Effector CD8-positive, alpha-beta T cell (primary cell): ENCODE results near the gene SEPTIN1.

Source experiments
- DNase-seq: peaks from one replicate; lab custom pipeline; 2025; lab: John Stamatoyannopoulos, UW
- total RNA-seq, 4 experiments: gene quantifications; one replicate each; lab custom pipeline; 2026; lab: John Stamatoyannopoulos, UW

Gene SEPTIN1
- total RNA-seq = 91.6 to 185 (median 121) reads per million in 4 experiments

DNA sequence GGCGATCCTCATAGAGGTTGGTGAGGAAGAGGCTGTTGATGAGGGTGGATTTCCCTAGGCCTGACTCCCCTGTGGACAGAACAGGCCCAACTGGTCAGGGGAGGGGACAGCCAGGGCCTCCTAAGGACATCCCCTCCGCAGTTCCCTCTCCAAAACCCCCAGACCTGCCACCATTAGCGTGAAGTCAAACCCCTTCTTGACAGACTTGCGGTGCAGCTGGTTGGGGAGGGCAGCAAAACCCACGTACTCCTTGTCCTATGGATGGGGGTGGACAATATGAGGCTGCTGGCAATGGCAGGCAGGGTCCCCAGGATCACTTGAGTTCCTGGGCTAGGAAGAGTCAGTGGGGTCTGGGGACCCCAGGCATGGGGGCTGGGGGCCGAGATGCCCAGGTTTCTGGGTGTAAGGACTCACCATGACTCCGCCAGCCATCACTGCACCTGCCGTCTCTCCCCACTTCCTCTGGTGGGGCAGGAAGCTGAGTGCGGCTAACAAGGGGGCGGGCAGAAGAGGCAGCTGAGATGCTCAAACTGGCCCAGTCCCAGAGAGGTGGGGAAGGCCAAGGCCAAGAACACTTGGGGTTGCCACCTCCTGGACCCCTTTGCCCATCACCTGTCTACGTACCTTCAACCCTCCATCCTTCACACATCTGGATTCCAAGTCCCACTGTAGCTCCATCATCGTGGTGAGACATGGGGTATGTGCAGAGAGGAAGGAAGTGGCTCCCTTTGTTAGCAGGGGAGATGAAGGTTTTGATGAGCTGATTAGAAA lies at the start of gene SEPTIN1:
Gene SEPTIN1 (minus strand): TSS at position 451 of the 771 bp plus-strand sequence. CDS start 19 bp downstream, at position 432.
- DNase-seq = peak; percentile 41

GRCh38 chr16:30430428-30430970 lies 48.1 kb upstream of the SEPTIN1 start:
- no peak for DNase-seq

GRCh38 chr16:30429678-30430427 lies 47.5 kb upstream of the SEPTIN1 start, which contains the start of gene DCTPP1:
Gene DCTPP1 (minus strand): TSS chr16:30430030. CDS start chr16:30429980, 50 bp downstream.
- peak; percentile 94 for DNase-seq

DNA sequence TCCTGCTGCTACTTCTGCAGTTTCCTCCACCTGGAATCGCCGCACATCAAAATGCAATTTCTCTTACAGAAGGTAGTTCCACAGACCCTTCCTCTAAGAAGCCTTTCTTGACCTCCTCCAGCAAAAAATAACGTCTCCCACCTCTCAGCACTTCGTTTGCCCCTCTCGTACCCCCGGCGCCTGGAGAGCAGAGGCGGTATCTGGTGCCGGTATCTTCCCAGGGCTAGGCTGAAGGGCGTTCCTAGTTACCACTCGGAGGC lies 47.0 kb upstream of the SEPTIN1 start:
- DNase-seq = no peak

DNA sequence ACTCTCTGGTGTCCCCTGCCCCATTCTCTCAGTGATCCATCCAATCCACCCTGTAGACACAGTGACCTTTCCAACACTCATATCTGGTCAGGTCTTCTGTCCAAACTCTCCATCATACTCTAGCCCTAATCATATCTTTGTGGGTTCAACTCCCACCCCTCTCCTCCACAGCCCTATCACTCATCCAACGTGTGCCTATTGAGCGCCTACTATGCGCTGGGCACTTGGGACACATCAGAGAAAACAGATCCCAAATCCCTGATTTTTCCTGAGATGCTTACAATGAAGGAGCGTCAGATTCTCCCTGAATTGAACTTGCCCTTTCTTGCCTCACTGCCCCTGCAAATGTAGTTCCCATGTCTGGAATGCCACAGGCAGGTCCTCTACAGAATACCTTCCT lies 45.7 kb upstream of the SEPTIN1 start:
- no peak for DNase-seq

GRCh38 chr16:30421010-30421409 lies 38.6 kb upstream of the SEPTIN1 start:
- DNase-seq = no peak

DNA sequence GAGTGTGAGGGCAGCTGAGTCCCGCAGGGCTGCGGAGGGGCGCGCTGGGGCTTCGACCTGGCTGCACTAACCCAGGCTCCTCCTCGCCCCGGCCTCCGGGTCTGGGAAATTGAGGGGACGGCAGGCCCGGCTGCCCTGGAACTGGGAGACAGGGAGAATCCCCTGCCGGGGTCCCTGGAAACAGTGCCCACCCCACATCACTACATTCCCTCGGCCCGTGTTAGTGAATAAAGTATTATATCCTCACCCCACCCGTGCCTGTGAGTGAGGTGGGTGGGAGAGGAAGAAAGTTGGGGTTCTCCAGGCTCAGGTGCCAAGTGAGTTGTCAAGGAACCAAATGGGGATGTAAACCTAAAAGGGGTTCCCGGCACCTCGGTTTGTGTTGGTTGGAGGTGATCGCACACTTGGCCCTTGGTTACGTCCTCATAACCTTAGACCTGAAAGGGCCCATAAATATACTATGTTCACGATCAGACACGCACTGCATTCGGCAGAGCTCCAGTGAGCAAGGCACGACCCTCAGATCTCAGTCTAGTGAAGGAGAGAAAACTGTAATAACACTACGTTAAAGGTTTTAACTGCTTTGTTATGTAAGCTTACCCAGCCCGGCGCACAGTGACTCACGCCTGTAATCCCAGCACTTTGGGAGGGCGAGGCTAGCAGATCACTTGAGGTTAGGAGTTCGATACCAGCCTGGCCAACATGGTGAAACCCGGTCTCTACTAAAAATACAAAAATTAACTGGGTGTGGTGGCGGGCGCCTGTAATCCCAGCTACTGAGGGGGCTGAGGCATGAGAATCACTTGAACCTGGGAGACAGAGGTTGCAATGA lies 36.2 kb upstream of the SEPTIN1 start:
- DNase-seq = no peak

DNA sequence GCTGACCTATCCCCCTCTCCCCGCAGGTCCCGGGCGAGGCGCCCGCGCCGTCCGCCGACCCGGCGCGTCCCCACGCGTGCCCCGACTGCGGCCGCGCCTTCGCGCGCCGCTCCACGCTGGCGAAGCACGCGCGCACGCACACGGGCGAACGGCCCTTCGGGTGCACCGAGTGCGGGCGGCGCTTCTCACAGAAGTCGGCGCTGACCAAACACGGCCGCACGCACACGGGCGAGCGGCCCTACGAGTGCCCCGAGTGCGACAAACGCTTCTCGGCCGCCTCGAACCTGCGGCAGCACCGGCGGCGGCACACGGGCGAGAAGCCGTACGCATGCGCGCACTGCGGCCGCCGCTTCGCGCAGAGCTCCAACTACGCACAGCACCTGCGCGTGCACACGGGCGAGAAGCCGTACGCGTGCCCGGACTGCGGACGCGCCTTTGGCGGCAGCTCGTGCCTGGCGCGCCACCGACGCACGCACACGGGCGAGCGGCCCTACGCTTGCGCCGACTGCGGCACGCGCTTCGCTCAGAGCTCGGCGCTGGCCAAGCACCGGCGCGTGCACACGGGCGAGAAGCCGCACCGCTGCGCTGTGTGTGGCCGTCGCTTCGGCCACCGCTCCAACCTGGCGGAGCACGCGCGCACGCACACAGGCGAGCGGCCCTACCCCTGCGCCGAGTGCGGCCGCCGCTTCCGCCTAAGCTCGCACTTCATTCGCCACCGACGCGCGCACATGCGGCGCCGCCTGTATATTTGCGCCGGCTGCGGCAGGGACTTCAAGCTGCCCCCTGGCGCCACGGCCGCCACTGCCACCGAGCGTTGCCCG lies 35.4 kb upstream of the SEPTIN1 start:
- peak; percentile 70 for DNase-seq

DNA sequence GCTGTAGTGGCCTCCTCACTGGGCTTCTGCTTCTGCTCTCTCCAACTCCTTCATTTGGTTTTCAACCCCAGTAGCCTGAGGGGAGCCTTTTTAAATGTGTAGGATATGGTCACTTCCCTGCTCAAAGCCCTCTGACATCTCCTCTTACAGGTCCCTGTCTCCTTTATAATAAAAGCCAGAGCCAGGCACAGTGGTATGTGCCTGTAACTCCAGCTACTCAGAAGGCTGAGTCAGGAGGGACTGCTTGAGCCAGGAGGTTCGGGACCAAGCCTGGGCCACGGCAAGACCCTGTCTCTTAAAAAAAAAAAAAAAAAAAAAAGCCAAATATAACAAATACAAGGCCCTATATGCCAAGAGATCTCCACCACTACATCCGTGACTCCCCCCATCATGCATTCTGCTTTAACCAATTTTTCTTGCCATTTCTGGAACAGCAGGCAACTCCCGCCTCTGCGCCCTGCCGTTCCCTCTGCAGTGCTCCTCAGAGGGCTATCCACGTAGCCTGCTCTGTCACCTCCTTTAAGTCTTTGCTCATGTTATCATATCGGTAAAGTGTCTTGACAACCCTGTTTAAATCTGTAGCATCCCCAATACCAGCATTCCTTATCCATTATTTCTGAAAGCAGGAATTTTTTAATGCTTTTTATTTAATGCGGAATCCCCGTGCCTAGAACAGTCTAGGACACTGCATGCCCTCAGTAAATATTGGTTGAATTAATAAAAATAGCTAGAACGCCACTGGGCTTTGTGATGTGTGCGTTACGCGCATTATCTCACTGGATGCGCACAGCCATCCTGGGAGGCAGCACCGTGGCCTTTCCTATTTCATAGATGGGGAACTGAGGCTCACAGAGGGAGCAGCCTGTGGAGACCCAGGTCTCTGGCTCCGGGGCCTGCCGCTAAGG lies 34.5 kb upstream of the SEPTIN1 start:
- peak; percentile 20 for DNase-seq

- DNase-seq = no peak
Measured at GRCh38 chr16:30416047-30416603, 33.8 kb upstream of the SEPTIN1 start.

DNA sequence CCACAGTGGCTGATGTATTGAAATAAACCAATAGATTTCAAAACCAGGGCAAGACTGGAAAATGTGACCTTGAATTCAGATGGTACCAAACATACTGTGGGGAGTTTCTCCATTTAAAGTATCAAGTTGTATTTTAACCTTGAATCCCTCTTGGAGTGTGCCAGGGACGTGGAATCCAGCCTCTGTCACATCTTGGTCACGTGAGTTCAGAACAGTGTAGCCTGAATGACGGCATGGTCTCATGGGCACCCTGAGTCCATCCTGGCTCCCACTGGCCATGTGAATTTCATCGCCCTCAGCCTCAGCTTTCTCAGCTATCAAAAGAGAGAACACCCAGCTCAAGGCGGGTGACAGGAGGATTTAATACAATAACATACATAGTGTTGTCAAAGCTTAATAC lies 31.8 kb upstream of the SEPTIN1 start:
- no peak for DNase-seq

GRCh38 chr16:30413112-30413806 lies 30.9 kb upstream of the SEPTIN1 start:
- no peak for DNase-seq

- DNase-seq = peak; percentile 92
Measured at GRCh38 chr16:30409125-30410060, 27.0 kb upstream of the SEPTIN1 start.

DNA sequence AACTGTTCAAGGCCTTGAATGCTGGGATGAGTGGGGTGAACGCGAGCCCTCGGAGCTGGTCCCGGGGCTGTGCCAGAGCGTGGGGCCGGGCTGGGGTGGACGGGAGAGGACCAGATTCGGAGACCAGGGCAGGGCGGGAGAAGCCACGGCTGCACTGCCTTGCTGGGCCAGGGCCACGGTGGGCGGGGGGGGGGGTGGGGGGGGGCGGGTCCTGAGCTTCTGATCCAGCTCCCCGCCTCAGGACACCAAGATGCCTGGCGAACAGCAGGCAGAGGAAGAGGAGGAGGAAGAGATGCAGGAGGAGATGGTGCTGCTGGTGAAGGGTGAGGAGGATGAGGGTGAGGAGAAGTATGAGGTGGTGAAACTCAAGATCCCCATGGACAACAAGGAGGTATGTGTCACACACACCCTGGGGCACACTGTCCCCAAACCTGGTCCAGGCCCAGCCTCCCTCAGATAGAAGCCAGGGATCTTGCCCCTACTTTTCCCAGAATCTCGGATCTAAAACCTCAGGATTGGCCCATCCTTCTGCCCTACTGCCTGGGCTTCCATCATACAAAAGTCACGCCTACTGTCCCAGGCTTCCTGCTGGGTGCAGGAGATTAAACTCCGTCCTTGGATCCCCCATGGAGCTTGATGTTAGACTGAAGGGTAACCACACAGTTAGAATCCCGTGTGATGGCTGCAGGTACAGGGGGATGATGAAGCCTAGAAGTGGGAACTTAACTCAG lies 25.6 kb upstream of the SEPTIN1 start:
- DNase-seq = no peak

GRCh38 chr16:30407102-30407803 lies 24.9 kb upstream of the SEPTIN1 start, which contains the start of gene ZNF771:
Gene ZNF771 (plus strand): TSS chr16:30407606. CDS start chr16:30408054, 448 bp downstream.
- peak; percentile 80 for DNase-seq

- no peak for DNase-seq
Measured at GRCh38 chr16:30406795-30407101, 24.4 kb upstream of the SEPTIN1 start.
